SK-N-SH (cell line): Measurements from ENCODE around the gene FOCAD. TPM values are rescaled to one million over a fixed set of nuclear protein-coding genes. Genes with fewer than 3 reads are reported as not detected.

Experiments
- CTCF ChIA-PET: fragments of 300-600, 350-600 bp; formaldehyde crosslinking; extraction: SDS; loops from one replicate; lab custom pipeline; 2021; lab: Yijun Ruan, JAX
- POLR2A ChIA-PET: fragments of 350-600 bp; sonication (Branson Sonifier 250); formaldehyde crosslinking; extraction: SDS; loops from one replicate; lab custom pipeline; 2020; ENCODE audit warnings: antibody characterized with exemption, inconsistent platforms; lab: Yijun Ruan, JAX
- DNase-seq: peaks from one replicate; pipeline ENCODE4 v3.0.0; 2012
- H2AFZ ChIP-seq: fragments of 200-600 bp; sonication (generic); 2 replicates; pipeline ENCODE4 v1.8.1; 2016; ENCODE audit warnings: antibody characterized with exemption, mild to moderate bottlenecking, low read depth
- H3F3A ChIP-seq: fragments of 200-600 bp; sonication (generic); replicated peaks from 2 replicates; pipeline ENCODE3; 2016; ENCODE audit warnings: antibody characterized with exemption, mild to moderate bottlenecking; ENCODE audit not compliant: insufficient read depth
- H3K27ac ChIP-seq, 2 experiments: fragments of 200-500 bp in 1 of 2; fragments of 200-600 bp in 1 of 2; sonication (Bioruptor generic) in 1 of 2; sonication (generic), shearing (Covaris generic) in 1 of 2; 2 replicates each; pipeline versions ENCODE4 v1.5.1 to v1.6.1; 2014 to 2016; ENCODE audit warnings: low read depth in 2 of 2, inconsistent platforms in 1 of 2, low read length in 1 of 2, mild to moderate bottlenecking in 1 of 2, mixed read lengths in 1 of 2
- H3K27me3 ChIP-seq: fragments of 200-600 bp; sonication (generic), shearing (Covaris generic); 2 replicates; pipeline ENCODE4 v1.6.1; 2016; ENCODE audit warnings: mixed run types; ENCODE audit not compliant: insufficient read depth
- H3K36me3 ChIP-seq, 2 experiments: fragments of 200-500 bp in 1 of 2; fragments of 200-600 bp in 1 of 2; sonication (Bioruptor generic) in 1 of 2; sonication (generic) in 1 of 2; replicated peaks in 1 of 2; 2 replicates each; pipeline versions ENCODE3 to v1.5.1; 2014 to 2016; ENCODE audit warnings: low read length in 1 of 2, mild to moderate bottlenecking in 1 of 2; ENCODE audit not compliant: insufficient read depth in 2 of 2, control insufficient read depth in 1 of 2
- H3K4me1 ChIP-seq, 2 experiments: fragments of 200-500 bp in 1 of 2; fragments of 200-600 bp in 1 of 2; sonication (Bioruptor generic) in 1 of 2; sonication (generic), shearing (Covaris generic) in 1 of 2; 2 replicates each; pipeline versions ENCODE4 v1.5.1 to v1.6.1; 2014 to 2016; ENCODE audit warnings: low read depth in 1 of 2, low read length in 1 of 2, mixed run types in 1 of 2; ENCODE audit not compliant: insufficient read depth in 2 of 2, control insufficient read depth in 1 of 2
- H3K4me2 ChIP-seq: fragments of 200-600 bp; sonication (generic), shearing (Covaris generic); 2 replicates; pipeline ENCODE4 v1.6.1; 2017; ENCODE audit warnings: mixed run types
- H3K4me3 ChIP-seq, 2 experiments: fragments of 200-500 bp in 1 of 2; fragments of 200-600 bp in 1 of 2; sonication (Bioruptor generic) in 1 of 2; sonication (generic), shearing (Covaris generic) in 1 of 2; 2 replicates each; pipeline versions ENCODE4 v1.5.1 to v1.8.1; 2014 to 2016; ENCODE audit warnings: low read depth in 2 of 2, inconsistent platforms in 1 of 2, low read length in 1 of 2, mild to moderate bottlenecking in 1 of 2, mixed read lengths in 1 of 2, moderate library complexity in 1 of 2
- H3K79me2 ChIP-seq: fragments of 200-600 bp; sonication (generic); 2 replicates; pipeline ENCODE4 v1.8.1; 2017; ENCODE audit warnings: mild to moderate bottlenecking; ENCODE audit not compliant: insufficient read depth
- H3K9ac ChIP-seq: fragments of 200-600 bp; sonication (generic); 2 replicates; pipeline ENCODE4 v1.6.1; 2017; ENCODE audit warnings: mixed run types
- H3K9me2 ChIP-seq: fragments of 200-600 bp; sonication (generic); 2 replicates; pipeline ENCODE4 v1.6.1; 2017; ENCODE audit warnings: mixed run types
- H3K9me3 ChIP-seq: fragments of 200-600 bp; sonication (generic); 2 replicates; pipeline ENCODE4 v1.6.1; 2017; ENCODE audit warnings: mixed run types, mild to moderate bottlenecking, moderate library complexity
- H4K20me1 ChIP-seq: fragments of 200-600 bp; sonication (generic); 2 replicates; pipeline ENCODE4 v1.6.1; 2017; ENCODE audit warnings: mild to moderate bottlenecking, mixed run types; ENCODE audit not compliant: insufficient read depth
- CTCF ChIP-seq: fragments of 200-600 bp; sonication (generic); IDR thresholded peaks from 2 replicates; pipeline ENCODE4 v1.6.1; 2017; ENCODE audit warnings: antibody characterized with exemption, mild to moderate bottlenecking, moderate library complexity
- EP300 ChIP-seq, 2 experiments: IDR thresholded peaks; 2 replicates each; pipeline versions ENCODE4 v1.4.0 to v1.6.1; 2012; ENCODE audit warnings: borderline replicate concordance in 1 of 2, low read depth in 1 of 2, low read length in 1 of 2
- EZH2phosphoT487 ChIP-seq: fragments of 200-600 bp; sonication (generic); IDR thresholded peaks from 2 replicates; pipeline ENCODE4 v1.6.1; 2017; ENCODE audit warnings: low read depth, mixed run types, mild to moderate bottlenecking, antibody characterized with exemption, moderate library complexity, borderline replicate concordance
- FOSL2 ChIP-seq: IDR thresholded peaks from 2 replicates; pipeline ENCODE4 v1.4.0; 2012; ENCODE audit warnings: low read depth, mild to moderate bottlenecking, moderate library complexity, borderline replicate concordance
- FOXJ3 ChIP-seq: sonication (generic); formaldehyde crosslinking; IDR thresholded peaks from 2 replicates; pipeline ENCODE4 v1.5.1; 2020; ENCODE audit warnings: mild to moderate bottlenecking, missing genetic modification reagents
- IRF3 ChIP-seq: fragments of 150-350 bp; IDR thresholded peaks from 2 replicates; pipeline ENCODE4 v1.6.1; 2016; ENCODE audit warnings: mild to moderate bottlenecking, low read depth, low read length
- JUND ChIP-seq: IDR thresholded peaks from 2 replicates; pipeline ENCODE4 v1.4.0; 2012
- MAX ChIP-seq: IDR thresholded peaks from 2 replicates; pipeline ENCODE4 v1.4.0; 2012; ENCODE audit warnings: low read depth
- MXI1 ChIP-seq: IDR thresholded peaks from 2 replicates; pipeline ENCODE4 v1.6.1; 2012; ENCODE audit warnings: mild to moderate bottlenecking, low read depth, low read length, improper control_type of control experiment
- PBX3 ChIP-seq: IDR thresholded peaks from 2 replicates; pipeline ENCODE4; 2012
- POLR2AphosphoS5 ChIP-seq: IDR thresholded peaks from 2 replicates; pipeline ENCODE4 v1.6.1; 2012; ENCODE audit warnings: low read depth, low read length
- RAD21 ChIP-seq: IDR thresholded peaks from 2 replicates; pipeline ENCODE4 v1.6.1; 2012; ENCODE audit warnings: mild to moderate bottlenecking, low read length
- RCOR1 ChIP-seq: fragments of 150-350 bp; IDR thresholded peaks from 2 replicates; pipeline ENCODE4 v1.6.1; 2017; ENCODE audit warnings: antibody characterized with exemption, low read length
- RFX5 ChIP-seq: IDR thresholded peaks from 2 replicates; pipeline ENCODE4 v1.6.1; 2012; ENCODE audit warnings: mild to moderate bottlenecking, improper control_type of control experiment, low read length
- RXRA ChIP-seq: IDR thresholded peaks from 2 replicates; pipeline ENCODE4 v1.4.0; 2012; ENCODE audit warnings: low read depth, mild to moderate bottlenecking, borderline replicate concordance
- TCF12 ChIP-seq: IDR thresholded peaks from 2 replicates; pipeline ENCODE4 v1.4.0; 2012
- USF2 ChIP-seq: fragments of 150-350 bp; IDR thresholded peaks from 2 replicates; pipeline ENCODE4 v1.6.1; 2017; ENCODE audit warnings: antibody characterized with exemption, low read length, low read depth, borderline replicate concordance
- WGBS: methylation state at CpG from one replicate; pipeline ENCODE4 v1.1.6; 2017; ENCODE audit warnings: low lambda C conversion rate; 5-methylcytosine and 5-hydroxymethylcytosine counted together
- polyA plus RNA-seq, 3 experiments: library from polyadenylated mRNA; depleted of rRNA; stranded (reverse); fragments of >200 nt; gene quantifications; 2 replicates each; pipeline ENCODE4 v1.2.3, GENCODE V29; 2012
- TF ChIP-seq, protein P1 (sequence below): IDR thresholded peaks from 2 replicates; pipeline ENCODE4 v1.4.0; 2012; ENCODE audit warnings: low read depth, borderline replicate concordance

The FOCAD gene
- polyA plus RNA-seq, 1 of the 3 experiments (the other 2 are of a cell fraction), result 15.8 TPM

DNA sequence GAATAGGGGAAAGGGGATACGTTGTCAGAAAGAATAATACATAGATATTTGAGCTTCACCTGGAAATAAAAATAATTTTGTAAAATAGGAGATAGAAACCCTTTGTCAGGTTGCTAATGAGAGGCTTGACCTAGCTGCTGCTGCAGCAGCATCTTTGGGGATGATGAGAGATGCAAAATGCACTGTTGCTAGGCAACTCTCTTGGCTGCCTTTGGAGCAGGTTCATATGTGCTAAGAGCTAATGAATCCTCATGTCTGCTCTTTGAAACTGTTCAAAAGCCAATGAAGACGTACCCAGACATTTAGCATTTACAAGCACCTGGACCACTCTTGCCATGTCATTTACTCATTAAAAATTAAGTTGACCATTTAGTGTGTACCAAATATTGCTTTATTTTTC is 121.7 kb downstream of the FOCAD start:
- H2AFZ ChIP-seq, result no peak overlapping the region
- no peaks in the 10 kb centered on the region for H3K4me1 ChIP-seq
- POLR2A ChIA-PET, result no interaction called here
- WGBS, result 85% methylated on average over 2 of the region's 2 CpGs
- CTCF ChIA-PET, result no interaction called here
- H3K79me2 ChIP-seq, result no peaks in the 10 kb centered on the region
- no peaks in the 10 kb centered on the region for H4K20me1 ChIP-seq
- no peak overlapping the region for H3K4me2 ChIP-seq
- TF ChIP-seq CTCF (no peak), RXRA (no peak), POLR2AphosphoS5 (no peak), RFX5 (no peak), FOSL2 (no peak)
- no peak overlapping the region for H3K4me3 ChIP-seq
- H3K36me3 ChIP-seq, result no peaks in the 10 kb centered on the region
- no peaks in the 10 kb centered on the region for H3K9me2 ChIP-seq
- H3K9me3 ChIP-seq, result no peaks in the 10 kb centered on the region
- H3K27me3 ChIP-seq, result no peaks in the 10 kb centered on the region
- H3K9ac ChIP-seq, result no peak overlapping the region
- DNase-seq, result no peak
- H3K27ac ChIP-seq, result no peak overlapping the region
- H3F3A ChIP-seq, result no peaks in the 10 kb centered on the region

GRCh38 chr9:20808002-20808401 is 123.9 kb downstream of the FOCAD start:
- Histone ChIP-seq H3K79me2 (no peaks in the 10 kb centered on the region), H3K9me3 (no peaks in the 10 kb centered on the region), H3K9me2 (no peaks in the 10 kb centered on the region), H3K36me3 (no peaks in the 10 kb centered on the region), H3F3A (peaks cover 3% of the 10 kb centered on the region), H3K9ac (no peak overlapping the region), H3K27me3 (no peaks in the 10 kb centered on the region), H3K27ac (no peak overlapping the region), H2AFZ (no peak overlapping the region), H3K4me1 (no peaks in the 10 kb centered on the region), H3K4me2 (no peak overlapping the region), H4K20me1 (no peaks in the 10 kb centered on the region), H3K4me3 (no peak overlapping the region)
- DNase-seq, result no peak
- 84% methylated on average over 8 of the region's 8 CpGs for WGBS
- ChIA-PET POLR2A (no interaction called here), CTCF (interaction anchor here (0.6 kb wide), 1 partner anchor 158 kb away, joined by 3 read pairs; no protein-coding TSS in a partner anchor)
- TF ChIP-seq PBX3, result no peak
- TF ChIP-seq JUND, result no peak
- no peak for TF ChIP-seq EZH2phosphoT487
- no peak for TF ChIP-seq USF2
- no peak for TF ChIP-seq CTCF
- TF ChIP-seq MXI1, result no peak
- no peak for TF ChIP-seq EP300 (IDR thresholded peaks at IDR 0.05; ENCODE audit: borderline replicate concordance in 1 of 2, low read depth in 1 of 2, low read length in 1 of 2)
- TF ChIP-seq, protein P1, sequence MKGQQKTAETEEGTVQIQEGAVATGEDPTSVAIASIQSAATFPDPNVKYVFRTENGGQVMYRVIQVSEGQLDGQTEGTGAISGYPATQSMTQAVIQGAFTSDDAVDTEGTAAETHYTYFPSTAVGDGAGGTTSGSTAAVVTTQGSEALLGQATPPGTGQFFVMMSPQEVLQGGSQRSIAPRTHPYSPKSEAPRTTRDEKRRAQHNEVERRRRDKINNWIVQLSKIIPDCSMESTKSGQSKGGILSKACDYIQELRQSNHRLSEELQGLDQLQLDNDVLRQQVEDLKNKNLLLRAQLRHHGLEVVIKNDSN, result no peak
- TF ChIP-seq TCF12, result no peak
- TF ChIP-seq FOXJ3 (CRISPR knock-in tag), result no peak
- TF ChIP-seq IRF3, result no peak
- no peak for TF ChIP-seq RCOR1
- TF ChIP-seq FOSL2, result no peak
- no peak for TF ChIP-seq RAD21
- TF ChIP-seq MAX, result no peak
